ENCODE data around the gene FLVCR2.

FLVCR2 gene

GRCh38 chr14:75602503-75602902, 24.1 kb downstream of the FLVCR2 start:
- no peak overlapping the region for H3K27ac ChIP-seq (ENCODE audit: poor library complexity, severe bottlenecking)
- no peaks in the 10 kb centered on the region for H3K4me1 ChIP-seq (ENCODE audit: insufficient read depth, poor library complexity, severe bottlenecking)
- no peak overlapping the region for H3K4me3 ChIP-seq (ENCODE audit: severe bottlenecking)
- H3K36me3 ChIP-seq (ENCODE audit: low read depth), result no peaks in the 10 kb centered on the region
- ATAC-seq (ENCODE audit: low read depth) (no peak), DNase-seq (ENCODE audit: low spot score) (no peak)
- TF ChIP-seq CTCF (IDR thresholded peaks at IDR 0.05; ENCODE audit: poor library complexity, severe bottlenecking), result no peak
- H3K9me3 ChIP-seq (ENCODE audit: severe bottlenecking), result no peaks in the 10 kb centered on the region
- H3K27me3 ChIP-seq (ENCODE audit: insufficient read depth, poor library complexity, severe bottlenecking), result no peaks in the 10 kb centered on the region

- ATAC-seq (ENCODE audit: low read depth), result peak; percentile 29; the same call in 1 of the 3 replicates
- TF ChIP-seq CTCF (IDR thresholded peaks at IDR 0.05; ENCODE audit: poor library complexity, severe bottlenecking), result no peak
Observed at GRCh38 chr14:75604979-75605851, 26.8 kb downstream of the FLVCR2 start.

GRCh38 chr14:75605916-75606315, 27.5 kb downstream of the FLVCR2 start:
- Histone ChIP-seq H3K27me3 (ENCODE audit: insufficient read depth, poor library complexity, severe bottlenecking) (no peaks in the 10 kb centered on the region), H3K36me3 (ENCODE audit: low read depth) (no peaks in the 10 kb centered on the region), H3K4me1 (ENCODE audit: insufficient read depth, poor library complexity, severe bottlenecking) (no peaks in the 10 kb centered on the region), H3K4me3 (ENCODE audit: severe bottlenecking) (no peak overlapping the region), H3K9me3 (ENCODE audit: severe bottlenecking) (no peaks in the 10 kb centered on the region), H3K27ac (ENCODE audit: poor library complexity, severe bottlenecking) (no peak overlapping the region)
- DNase-seq (ENCODE audit: low spot score), result no peak
- TF ChIP-seq CTCF (IDR thresholded peaks at IDR 0.05; ENCODE audit: poor library complexity, severe bottlenecking), result no peak
- ATAC-seq (ENCODE audit: low read depth), result no peak

More at GRCh38 chr14:75604979-75605851, 26.8 kb downstream of the FLVCR2 start:
- H3K36me3 ChIP-seq (ENCODE audit: low read depth), result no peaks in the 10 kb centered on the region
- no peak overlapping the region for H3K27ac ChIP-seq (ENCODE audit: poor library complexity, severe bottlenecking)
- no peak for DNase-seq (ENCODE audit: low spot score)
- no peak overlapping the region for H3K4me3 ChIP-seq (ENCODE audit: severe bottlenecking)
- H3K9me3 ChIP-seq (ENCODE audit: severe bottlenecking), result no peaks in the 10 kb centered on the region
- H3K4me1 ChIP-seq (ENCODE audit: insufficient read depth, poor library complexity, severe bottlenecking), result no peaks in the 10 kb centered on the region
- no peaks in the 10 kb centered on the region for H3K27me3 ChIP-seq (ENCODE audit: insufficient read depth, poor library complexity, severe bottlenecking)

- no peak for TF ChIP-seq CTCF (IDR thresholded peaks at IDR 0.05; ENCODE audit: poor library complexity, severe bottlenecking)
- Histone ChIP-seq H3K27me3 (ENCODE audit: insufficient read depth, poor library complexity, severe bottlenecking) (no peaks in the 10 kb centered on the region), H3K27ac (ENCODE audit: poor library complexity, severe bottlenecking) (no peak overlapping the region), H3K4me3 (ENCODE audit: severe bottlenecking) (no peak overlapping the region), H3K4me1 (ENCODE audit: insufficient read depth, poor library complexity, severe bottlenecking) (no peaks in the 10 kb centered on the region), H3K9me3 (ENCODE audit: severe bottlenecking) (no peaks in the 10 kb centered on the region), H3K36me3 (ENCODE audit: low read depth) (no peaks in the 10 kb centered on the region)
- DNase-seq (ENCODE audit: low spot score) (no peak), ATAC-seq (ENCODE audit: low read depth) (no peak)
Observed at GRCh38 chr14:75607044-75607443, 28.6 kb downstream of the FLVCR2 start.

Data from RWPE2 (cell line).